BE2C (cell line): ENCODE results near the gene POU6F2.

Source experiments
- DNase-seq: peaks from one replicate; pipeline ENCODE4 v3.0.0-alpha.2; 2020
- H3K27me3 ChIP-seq: fragments of 250-450 bp; sonication (Bioruptor Pico); 2 replicates; pipeline ENCODE4 v1.5.1; 2020; ENCODE audit warnings: mild to moderate bottlenecking
- H3K36me3 ChIP-seq: fragments of 250-450 bp; sonication (Bioruptor Pico); 2 replicates; pipeline ENCODE4 v1.5.1; 2020; ENCODE audit warnings: mild to moderate bottlenecking
- H3K4me1 ChIP-seq: fragments of 250-450 bp; sonication (Bioruptor Pico); 2 replicates; pipeline ENCODE4 v1.5.1; 2020
- H3K4me3 ChIP-seq: 2 replicates; pipeline ENCODE4 v1.5.1; 2011; ENCODE audit warnings: low read depth, low read length
- H3K9me3 ChIP-seq: fragments of 250-450 bp; sonication (Bioruptor Pico); 2 replicates; pipeline ENCODE4 v1.5.1; 2020
- TF ChIP-seq, protein P1 (sequence below): IDR thresholded peaks from 2 replicates; pipeline ENCODE4 v1.5.1; 2012; ENCODE audit warnings: mild to moderate bottlenecking, low read depth, low read length

Gene POU6F2

DNA sequence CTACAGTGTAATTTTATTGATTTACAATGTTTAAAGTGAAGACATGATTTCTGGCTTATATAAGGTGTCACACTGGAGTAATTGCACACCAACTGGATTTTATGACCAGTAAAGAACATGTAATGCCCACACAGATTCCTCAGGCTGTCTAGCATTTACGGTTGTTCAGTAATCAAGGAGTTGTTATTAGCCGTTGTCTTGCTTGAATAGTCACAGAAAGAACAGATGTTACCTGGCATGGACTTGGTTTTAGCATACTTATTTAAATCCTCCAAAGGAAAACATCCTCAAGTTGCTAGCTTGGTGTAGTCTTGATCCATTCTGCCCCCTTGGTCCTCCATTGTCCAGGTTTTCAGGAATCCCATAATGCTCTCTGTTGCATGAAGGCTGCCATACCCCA is 65.8 kb downstream of the POU6F2 start:
- H3K36me3 ChIP-seq = no peaks in the 10 kb centered on the region
- no peaks in the 10 kb centered on the region for H3K4me1 ChIP-seq
- DNase-seq = no peak
- no peak overlapping the region for H3K4me3 ChIP-seq
- H3K9me3 ChIP-seq = no peaks in the 10 kb centered on the region
- H3K27me3 ChIP-seq = no peaks in the 10 kb centered on the region
- TF ChIP-seq, protein P1, sequence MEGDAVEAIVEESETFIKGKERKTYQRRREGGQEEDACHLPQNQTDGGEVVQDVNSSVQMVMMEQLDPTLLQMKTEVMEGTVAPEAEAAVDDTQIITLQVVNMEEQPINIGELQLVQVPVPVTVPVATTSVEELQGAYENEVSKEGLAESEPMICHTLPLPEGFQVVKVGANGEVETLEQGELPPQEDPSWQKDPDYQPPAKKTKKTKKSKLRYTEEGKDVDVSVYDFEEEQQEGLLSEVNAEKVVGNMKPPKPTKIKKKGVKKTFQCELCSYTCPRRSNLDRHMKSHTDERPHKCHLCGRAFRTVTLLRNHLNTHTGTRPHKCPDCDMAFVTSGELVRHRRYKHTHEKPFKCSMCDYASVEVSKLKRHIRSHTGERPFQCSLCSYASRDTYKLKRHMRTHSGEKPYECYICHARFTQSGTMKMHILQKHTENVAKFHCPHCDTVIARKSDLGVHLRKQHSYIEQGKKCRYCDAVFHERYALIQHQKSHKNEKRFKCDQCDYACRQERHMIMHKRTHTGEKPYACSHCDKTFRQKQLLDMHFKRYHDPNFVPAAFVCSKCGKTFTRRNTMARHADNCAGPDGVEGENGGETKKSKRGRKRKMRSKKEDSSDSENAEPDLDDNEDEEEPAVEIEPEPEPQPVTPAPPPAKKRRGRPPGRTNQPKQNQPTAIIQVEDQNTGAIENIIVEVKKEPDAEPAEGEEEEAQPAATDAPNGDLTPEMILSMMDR = no peak

DNA sequence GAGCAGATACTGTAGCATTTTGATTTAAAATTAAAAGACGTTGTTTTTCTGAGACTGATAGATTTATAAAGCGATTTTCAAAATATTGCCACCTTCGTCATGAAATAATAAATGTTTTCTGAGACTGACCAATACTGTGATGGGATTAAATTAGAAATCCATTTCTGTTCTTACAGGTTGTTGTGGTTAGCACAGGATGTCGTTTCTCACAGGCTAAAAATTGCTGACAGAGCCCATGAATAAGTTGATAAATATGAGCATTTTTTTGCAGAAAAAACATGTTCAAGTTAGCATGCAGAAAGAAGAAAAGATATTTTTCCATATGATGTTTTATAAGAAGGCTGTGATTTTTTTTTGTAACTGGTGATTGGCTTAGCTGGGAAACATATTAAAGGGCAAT is 66.8 kb downstream of the POU6F2 start:
- Histone ChIP-seq H3K4me3 (no peak overlapping the region), H3K4me1 (no peaks in the 10 kb centered on the region), H3K36me3 (no peaks in the 10 kb centered on the region), H3K27me3 (no peaks in the 10 kb centered on the region), H3K9me3 (no peaks in the 10 kb centered on the region)
- TF ChIP-seq, protein P1 = no peak
- no peak for DNase-seq

DNA sequence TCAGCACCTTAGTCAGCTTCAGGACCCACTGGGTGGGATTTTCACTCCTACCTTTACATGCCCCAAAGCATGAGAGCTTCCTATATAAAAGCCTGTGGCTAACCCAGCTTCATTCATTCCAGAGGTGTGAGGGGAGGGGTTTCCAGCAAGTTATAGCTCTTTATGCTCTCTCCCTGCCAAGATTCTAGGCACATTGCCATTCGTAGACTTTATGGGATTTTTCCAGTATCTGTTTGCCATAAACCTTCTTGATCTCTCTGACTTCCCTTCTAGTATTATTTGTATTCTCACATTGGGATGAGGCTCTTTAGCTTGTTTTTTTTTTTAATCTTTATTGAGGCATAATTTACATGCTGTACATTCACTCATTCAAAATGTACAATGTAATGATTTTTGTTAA is 67.5 kb downstream of the POU6F2 start:
- Histone ChIP-seq H3K4me3 (no peak overlapping the region), H3K4me1 (no peaks in the 10 kb centered on the region), H3K36me3 (no peaks in the 10 kb centered on the region), H3K9me3 (no peaks in the 10 kb centered on the region), H3K27me3 (no peaks in the 10 kb centered on the region)
- no peak for DNase-seq
- TF ChIP-seq, protein P1 = no peak

DNA sequence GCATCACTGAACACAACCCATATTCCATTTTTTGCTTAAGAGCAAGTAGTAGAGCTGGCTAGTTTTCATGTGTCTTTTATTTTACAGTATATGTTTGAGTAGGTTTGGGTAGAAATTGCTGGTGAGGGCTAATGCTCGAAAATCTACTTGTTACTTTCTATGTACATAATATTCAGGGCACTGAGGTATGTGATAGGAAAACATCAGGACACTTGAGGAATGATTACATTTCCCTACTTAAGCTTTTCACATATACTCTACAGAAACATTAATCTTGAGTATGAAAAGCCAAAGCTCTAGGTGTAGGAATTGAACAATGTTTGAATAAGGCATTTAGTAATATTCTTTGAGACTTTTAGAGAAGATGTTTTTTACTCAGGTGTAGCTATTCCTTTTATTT is 73.6 kb downstream of the POU6F2 start:
- H3K9me3 ChIP-seq = no peaks in the 10 kb centered on the region
- H3K4me3 ChIP-seq = no peak overlapping the region
- no peaks in the 10 kb centered on the region for H3K36me3 ChIP-seq
- TF ChIP-seq, protein P1 = no peak
- no peaks in the 10 kb centered on the region for H3K27me3 ChIP-seq
- no peaks in the 10 kb centered on the region for H3K4me1 ChIP-seq
- DNase-seq = no peak

DNA sequence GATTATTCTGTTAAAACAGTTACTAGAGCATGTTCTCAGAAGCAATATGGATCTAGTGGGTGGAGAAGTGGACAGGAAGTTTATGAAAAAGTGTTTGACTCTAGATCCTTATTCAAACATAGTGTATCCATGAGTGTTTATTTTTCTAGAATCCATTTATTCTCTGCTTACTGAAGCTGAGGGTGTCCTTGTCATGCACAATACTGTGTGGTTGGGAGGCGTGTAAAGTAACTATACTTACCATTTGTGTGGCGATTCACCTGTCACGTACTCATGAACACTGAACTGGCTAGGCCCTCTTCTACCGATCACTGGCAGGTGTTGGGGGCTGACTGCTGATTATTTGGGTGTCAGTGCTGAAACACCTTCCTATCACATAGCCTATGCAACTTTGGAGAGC is 74.0 kb downstream of the POU6F2 start:
- Histone ChIP-seq H3K4me3 (no peak overlapping the region), H3K36me3 (no peaks in the 10 kb centered on the region), H3K4me1 (no peaks in the 10 kb centered on the region), H3K9me3 (no peaks in the 10 kb centered on the region), H3K27me3 (no peaks in the 10 kb centered on the region)
- TF ChIP-seq, protein P1 = no peak
- no peak for DNase-seq

DNA sequence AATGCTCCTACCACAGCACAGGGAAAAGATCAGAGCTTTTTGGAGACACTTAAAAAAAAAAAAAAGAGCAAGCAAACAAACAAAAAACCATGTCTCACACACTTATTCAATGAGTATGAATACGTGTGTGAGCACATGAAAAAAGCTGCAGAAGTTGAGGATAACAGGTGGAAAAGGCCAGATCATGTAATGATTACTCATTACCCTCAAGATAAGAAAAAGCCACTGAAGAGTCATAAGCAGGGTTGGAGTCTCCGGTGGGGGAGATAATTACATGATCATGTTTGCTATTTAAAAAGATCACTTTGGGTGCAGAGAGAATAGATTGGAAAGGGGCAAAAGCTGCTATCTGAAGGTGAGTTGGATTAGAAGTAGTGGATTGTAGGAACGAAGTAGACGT is 77.0 kb downstream of the POU6F2 start:
- Histone ChIP-seq H3K36me3 (no peaks in the 10 kb centered on the region), H3K4me1 (no peaks in the 10 kb centered on the region), H3K9me3 (no peaks in the 10 kb centered on the region), H3K4me3 (no peak overlapping the region), H3K27me3 (no peaks in the 10 kb centered on the region)
- TF ChIP-seq, protein P1 = no peak
- DNase-seq = no peak
